ENCODE data around the gene CLDN10.

- no peak for TF ChIP-seq CTCF (IDR thresholded peaks at IDR 0.05 in 4 of 5, conservative IDR thresholded peaks at IDR 0.05 in 1 of 5)
- TF ChIP-seq POLR2A (IDR thresholded peaks at IDR 0.05) = no peak
Observed at GRCh38 chr13:95516021-95516420, 36.5 kb upstream of the CLDN10 start.
